IPS-18a (cell line): Measurements from ENCODE around the gene TP53TG3F.
"Not testable (repeated sequence)": the region's sequence is repeated elsewhere in the genome, so short reads cannot be mapped to it uniquely, and the experiment has no call there.

Experiments used
- H3K27ac ChIP-seq: one replicate; pipeline ENCODE4 v1.5.1; 2013; ENCODE audit warnings: low read length
- H3K27me3 ChIP-seq: one replicate; pipeline ENCODE4 v1.6.1; 2013; ENCODE audit warnings: mild to moderate bottlenecking, low read length; ENCODE audit not compliant: control insufficient read depth, insufficient read depth
- H3K36me3 ChIP-seq: one replicate; pipeline ENCODE4 v1.6.1; 2013; ENCODE audit warnings: low read depth, low read length; ENCODE audit not compliant: control insufficient read depth
- H3K4me1 ChIP-seq: one replicate; pipeline ENCODE4 v1.6.1; 2013; ENCODE audit warnings: low read depth, low read length; ENCODE audit not compliant: control insufficient read depth
- H3K4me3 ChIP-seq: one replicate; pipeline ENCODE4 v1.5.1; 2013; ENCODE audit warnings: low read length
- H3K9ac ChIP-seq: one replicate; pipeline ENCODE4 v1.6.1; 2013; ENCODE audit warnings: mild to moderate bottlenecking, low read length, moderate library complexity
- H3K9me3 ChIP-seq: one replicate; pipeline ENCODE4 v1.6.1; 2013; ENCODE audit warnings: low read depth, low read length; ENCODE audit not compliant: control insufficient read depth

The TP53TG3F gene

GRCh38 chr16:33459312-33459711 lies at the start of gene TP53TG3F:
Gene TP53TG3F, plus strand, starts transcription at chr16:33459612. Its CDS starts 68 bp downstream, at chr16:33459680.
- H3K9ac ChIP-seq, H3K27ac ChIP-seq: not testable (repeated sequence)

GRCh38 chr16:33491611-33492010 lies 32.2 kb downstream of the TP53TG3F start:
- not testable (repeated sequence) for H3K36me3 ChIP-seq, H3K4me3 ChIP-seq, H3K27me3 ChIP-seq, H3K27ac ChIP-seq, H3K4me1 ChIP-seq, H3K9me3 ChIP-seq, H3K9ac ChIP-seq

More at GRCh38 chr16:33459312-33459711, at the start of gene TP53TG3F:
- not testable (repeated sequence) for H3K36me3 ChIP-seq, H3K27me3 ChIP-seq, H3K4me3 ChIP-seq, H3K4me1 ChIP-seq, H3K9me3 ChIP-seq

GRCh38 chr16:33507231-33507630 lies 47.8 kb downstream of the TP53TG3F start:
- not testable (repeated sequence) for H3K4me1 ChIP-seq, H3K9ac ChIP-seq, H3K27me3 ChIP-seq, H3K36me3 ChIP-seq, H3K9me3 ChIP-seq, H3K27ac ChIP-seq, H3K4me3 ChIP-seq

GRCh38 chr16:33509070-33509469 lies 49.7 kb downstream of the TP53TG3F start:
- H3K27me3 ChIP-seq, H3K4me1 ChIP-seq, H3K9me3 ChIP-seq, H3K36me3 ChIP-seq, H3K9ac ChIP-seq, H3K4me3 ChIP-seq, H3K27ac ChIP-seq: not testable (repeated sequence)

GRCh38 chr16:33509906-33510305 lies 50.5 kb downstream of the TP53TG3F start:
- H3K4me3 ChIP-seq, H3K9ac ChIP-seq, H3K4me1 ChIP-seq, H3K27me3 ChIP-seq, H3K36me3 ChIP-seq, H3K9me3 ChIP-seq, H3K27ac ChIP-seq: not testable (repeated sequence)
